ENCODE data around the gene COMT. TPM values are rescaled to one million over a fixed set of nuclear protein-coding genes. Genes with fewer than 3 reads are reported as not detected.

COMT gene
- total RNA-seq, 2 donors from 2014 or later = 28.2 to 37.3 TPM

- peaks cover 5% of the 10 kb centered on the region for H3K4me1 Mint-ChIP-seq
- H3K27me3 Mint-ChIP-seq = no peaks in the 10 kb centered on the region
Observed at GRCh38 chr22:19994851-19995610, 53.5 kb downstream of the COMT start.

GRCh38 chr22:19995611-19996339, 54.2 kb downstream of the COMT start:
- Mint-ChIP-seq H3K36me3 (ENCODE audit: low read depth) (no peaks in the 10 kb centered on the region), H3K4me1 (peaks cover 5% of the 10 kb centered on the region), H3K4me3 (no peak overlapping the region), H3K27ac (no peak overlapping the region), H3K27me3 (no peaks in the 10 kb centered on the region)
- DNase-seq (no peak), ATAC-seq (no peak)
- no peaks in the 10 kb centered on the region for H3K9me3 ChIP-seq (ENCODE audit: control insufficient read depth, low read length, poor library complexity, severe bottlenecking)

More at GRCh38 chr22:19994851-19995610, 53.5 kb downstream of the COMT start:
- Mint-ChIP-seq H3K36me3 (ENCODE audit: low read depth) (no peaks in the 10 kb centered on the region), H3K4me3 (no peak overlapping the region), H3K27ac (no peak overlapping the region)
- H3K9me3 ChIP-seq (ENCODE audit: control insufficient read depth, low read length, poor library complexity, severe bottlenecking) = no peaks in the 10 kb centered on the region
- DNase-seq = no peak
- ATAC-seq = no peak

- no peaks in the 10 kb centered on the region for H3K36me3 Mint-ChIP-seq (ENCODE audit: low read depth)
- DNase-seq = no peak
- no peaks in the 10 kb centered on the region for H3K9me3 ChIP-seq (ENCODE audit: control insufficient read depth, low read length, poor library complexity, severe bottlenecking)
- H3K4me3 Mint-ChIP-seq = no peak overlapping the region
- ATAC-seq = no peak
- H3K4me1 Mint-ChIP-seq = peaks cover 5% of the 10 kb centered on the region
- H3K27me3 Mint-ChIP-seq = no peaks in the 10 kb centered on the region
- H3K27ac Mint-ChIP-seq = no peak overlapping the region
Observed at GRCh38 chr22:19996694-19997384, 55.3 kb downstream of the COMT start.

- Mint-ChIP-seq H3K36me3 (ENCODE audit: low read depth) (no peaks in the 10 kb centered on the region), H3K27ac (no peak overlapping the region), H3K27me3 (no peaks in the 10 kb centered on the region), H3K4me1 (peaks cover 5% of the 10 kb centered on the region), H3K4me3 (no peak overlapping the region)
- H3K9me3 ChIP-seq (ENCODE audit: control insufficient read depth, low read length, poor library complexity, severe bottlenecking) = no peaks in the 10 kb centered on the region
- ATAC-seq (no peak), DNase-seq (no peak)
Observed at GRCh38 chr22:19997561-19998231, 56.1 kb downstream of the COMT start.

GRCh38 chr22:19998232-19998951, 56.8 kb downstream of the COMT start:
- H3K27ac Mint-ChIP-seq = no peak overlapping the region

GRCh38 chr22:19998991-19999820, 57.6 kb downstream of the COMT start:
- Mint-ChIP-seq H3K36me3 (ENCODE audit: low read depth) (no peaks in the 10 kb centered on the region), H3K4me3 (no peak overlapping the region), H3K4me1 (peaks cover 3% of the 10 kb centered on the region), H3K27ac (no peak overlapping the region), H3K27me3 (no peaks in the 10 kb centered on the region)
- no peak for DNase-seq
- ATAC-seq = no peak
- H3K9me3 ChIP-seq (ENCODE audit: control insufficient read depth, low read length, poor library complexity, severe bottlenecking) = peaks cover 2% of the 10 kb centered on the region

More at GRCh38 chr22:19998232-19998951, 56.8 kb downstream of the COMT start:
- H3K9me3 ChIP-seq (ENCODE audit: control insufficient read depth, low read length, poor library complexity, severe bottlenecking) = peaks cover 2% of the 10 kb centered on the region
- Mint-ChIP-seq H3K4me3 (no peak overlapping the region), H3K27me3 (no peaks in the 10 kb centered on the region), H3K4me1 (peaks cover 5% of the 10 kb centered on the region), H3K36me3 (ENCODE audit: low read depth) (no peaks in the 10 kb centered on the region)
- DNase-seq (no peak), ATAC-seq (no peak)

- Mint-ChIP-seq H3K27me3 (no peaks in the 10 kb centered on the region), H3K4me1 (no peaks in the 10 kb centered on the region), H3K27ac (no peak overlapping the region), H3K36me3 (ENCODE audit: low read depth) (no peaks in the 10 kb centered on the region), H3K4me3 (no peak overlapping the region)
- H3K9me3 ChIP-seq (ENCODE audit: control insufficient read depth, low read length, poor library complexity, severe bottlenecking) = peaks cover 2% of the 10 kb centered on the region
- no peak for ATAC-seq
- no peak for DNase-seq
Observed at GRCh38 chr22:20000246-20001081, 58.9 kb downstream of the COMT start.

GRCh38 chr22:20001082-20001638, 59.6 kb downstream of the COMT start:
- Mint-ChIP-seq H3K27ac (no peak overlapping the region), H3K27me3 (no peaks in the 10 kb centered on the region)

GRCh38 chr22:20002128-20002527, 60.6 kb downstream of the COMT start:
- Mint-ChIP-seq H3K27me3 (no peaks in the 10 kb centered on the region), H3K27ac (no peak overlapping the region), H3K36me3 (ENCODE audit: low read depth) (no peaks in the 10 kb centered on the region), H3K4me1 (no peaks in the 10 kb centered on the region), H3K4me3 (no peak overlapping the region)
- ATAC-seq (no peak), DNase-seq (no peak)
- peaks cover 2% of the 10 kb centered on the region for H3K9me3 ChIP-seq (ENCODE audit: control insufficient read depth, low read length, poor library complexity, severe bottlenecking)

More at GRCh38 chr22:20001082-20001638, 59.6 kb downstream of the COMT start:
- Mint-ChIP-seq H3K36me3 (ENCODE audit: low read depth) (no peaks in the 10 kb centered on the region), H3K4me3 (no peak overlapping the region), H3K4me1 (no peaks in the 10 kb centered on the region)
- peaks cover 2% of the 10 kb centered on the region for H3K9me3 ChIP-seq (ENCODE audit: control insufficient read depth, low read length, poor library complexity, severe bottlenecking)
- ATAC-seq = no peak
- DNase-seq = no peak

- no peak overlapping the region for H3K4me3 Mint-ChIP-seq
- H3K36me3 Mint-ChIP-seq (ENCODE audit: low read depth) = no peaks in the 10 kb centered on the region
- ATAC-seq = no peak
- no peaks in the 10 kb centered on the region for H3K27me3 Mint-ChIP-seq
- H3K27ac Mint-ChIP-seq = no peak overlapping the region
- peaks cover 2% of the 10 kb centered on the region for H3K9me3 ChIP-seq (ENCODE audit: control insufficient read depth, low read length, poor library complexity, severe bottlenecking)
- no peak for DNase-seq
- H3K4me1 Mint-ChIP-seq = no peaks in the 10 kb centered on the region
Observed at GRCh38 chr22:20002636-20003035, 61.1 kb downstream of the COMT start.

GRCh38 chr22:20003304-20003703, 61.7 kb downstream of the COMT start:
- ATAC-seq = no peak
- H3K27me3 Mint-ChIP-seq = no peaks in the 10 kb centered on the region
- no peaks in the 10 kb centered on the region for H3K4me1 Mint-ChIP-seq
- H3K36me3 Mint-ChIP-seq (ENCODE audit: low read depth) = no peaks in the 10 kb centered on the region
- H3K27ac Mint-ChIP-seq = no peak overlapping the region
- no peak for DNase-seq
- H3K4me3 Mint-ChIP-seq = no peak overlapping the region
- peaks cover 2% of the 10 kb centered on the region for H3K9me3 ChIP-seq (ENCODE audit: control insufficient read depth, low read length, poor library complexity, severe bottlenecking)
